Right atrium auricular region (tissue), 2 donors: ENCODE results near the gene PRB3. TPM values are rescaled to one million over a fixed set of nuclear protein-coding genes. Genes with fewer than 3 reads are reported as not detected.

Experiments
- DNase-seq: peaks from one replicate; pipeline ENCODE4 v3.0.0-alpha.2; 2019; ENCODE audit warnings: low spot score
- H3K27ac ChIP-seq, 2 donors: fragments of 200-600 bp; sonication (generic); 1 replicate in 1 of 2; 2 replicates in 1 of 2; pipeline ENCODE4 v1.5.1; 2016 to 2019
- H3K27me3 ChIP-seq, 2 donors: fragments of 200-600 bp; sonication (generic); one replicate each; pipeline versions ENCODE4 v1.5.1 to v1.6.0; 2017 to 2019
- H3K36me3 ChIP-seq: fragments of 200-600 bp; sonication (generic); one replicate; pipeline ENCODE4 v1.5.1; 2016
- H3K4me1 ChIP-seq, 2 donors: fragments of 200-600 bp; sonication (generic); one replicate each; pipeline versions ENCODE4 v1.5.1 to v1.6.0; 2017 to 2019
- H3K4me3 ChIP-seq, 2 donors: fragments of 200-600 bp; sonication (generic); 1 replicate in 1 of 2; 2 replicates in 1 of 2; pipeline ENCODE4 v1.5.1; 2017 to 2019; ENCODE audit warnings: mild to moderate bottlenecking in 1 of 2, moderate library complexity in 1 of 2
- H3K9me3 ChIP-seq, 2 donors: fragments of 200-600 bp; sonication (generic); one replicate each; pipeline ENCODE4 v1.5.1; 2019
- total RNA-seq, 2 donors: library from RNA; depleted of rRNA; stranded (reverse); fragments of >200 nt; gene quantifications; one replicate each; pipeline ENCODE4 v1.1.0, GENCODE V29; 2016
- TF ChIP-seq, protein P1 (sequence below), 2 donors: fragments of 200-600 bp; sonication (generic); IDR thresholded peaks; one replicate each; pipeline ENCODE4 v1.5.1; 2019; ENCODE audit warnings: antibody characterized with exemption in 2 of 2

The PRB3 gene
- total RNA-seq, 2 donors from 2014 or later: not detected

DNA sequence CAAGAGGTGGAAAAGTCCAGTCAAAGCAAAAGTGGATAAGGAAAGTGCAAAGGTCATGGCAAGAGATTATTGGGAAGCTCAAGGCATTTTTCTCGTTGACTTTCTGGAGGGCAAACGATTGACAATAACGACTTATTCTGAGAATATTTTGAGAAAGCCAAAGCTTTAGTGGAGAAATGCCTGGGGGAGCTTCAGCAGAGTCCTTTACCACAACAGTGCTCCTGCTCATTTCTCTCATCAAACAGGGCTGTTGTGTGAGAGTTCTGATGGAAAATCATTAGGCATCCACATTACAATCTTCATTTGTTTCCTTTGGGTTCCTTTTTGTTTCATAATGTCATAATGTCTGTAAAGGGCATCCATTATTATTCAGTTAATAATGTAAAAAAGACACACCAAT, 26.9 kb downstream of the PRB3 start:
- TF ChIP-seq, protein P1, sequence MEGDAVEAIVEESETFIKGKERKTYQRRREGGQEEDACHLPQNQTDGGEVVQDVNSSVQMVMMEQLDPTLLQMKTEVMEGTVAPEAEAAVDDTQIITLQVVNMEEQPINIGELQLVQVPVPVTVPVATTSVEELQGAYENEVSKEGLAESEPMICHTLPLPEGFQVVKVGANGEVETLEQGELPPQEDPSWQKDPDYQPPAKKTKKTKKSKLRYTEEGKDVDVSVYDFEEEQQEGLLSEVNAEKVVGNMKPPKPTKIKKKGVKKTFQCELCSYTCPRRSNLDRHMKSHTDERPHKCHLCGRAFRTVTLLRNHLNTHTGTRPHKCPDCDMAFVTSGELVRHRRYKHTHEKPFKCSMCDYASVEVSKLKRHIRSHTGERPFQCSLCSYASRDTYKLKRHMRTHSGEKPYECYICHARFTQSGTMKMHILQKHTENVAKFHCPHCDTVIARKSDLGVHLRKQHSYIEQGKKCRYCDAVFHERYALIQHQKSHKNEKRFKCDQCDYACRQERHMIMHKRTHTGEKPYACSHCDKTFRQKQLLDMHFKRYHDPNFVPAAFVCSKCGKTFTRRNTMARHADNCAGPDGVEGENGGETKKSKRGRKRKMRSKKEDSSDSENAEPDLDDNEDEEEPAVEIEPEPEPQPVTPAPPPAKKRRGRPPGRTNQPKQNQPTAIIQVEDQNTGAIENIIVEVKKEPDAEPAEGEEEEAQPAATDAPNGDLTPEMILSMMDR (IDR thresholded peaks at IDR 0.05): no peak
- Histone ChIP-seq H3K27me3 (no peaks in the 10 kb centered on the region), H3K27ac (no peak overlapping the region), H3K4me3 (no peak overlapping the region), H3K9me3 (no peaks in the 10 kb centered on the region), H3K4me1 (no peaks in the 10 kb centered on the region), H3K36me3 (no peaks in the 10 kb centered on the region)
- no peak for DNase-seq

DNA sequence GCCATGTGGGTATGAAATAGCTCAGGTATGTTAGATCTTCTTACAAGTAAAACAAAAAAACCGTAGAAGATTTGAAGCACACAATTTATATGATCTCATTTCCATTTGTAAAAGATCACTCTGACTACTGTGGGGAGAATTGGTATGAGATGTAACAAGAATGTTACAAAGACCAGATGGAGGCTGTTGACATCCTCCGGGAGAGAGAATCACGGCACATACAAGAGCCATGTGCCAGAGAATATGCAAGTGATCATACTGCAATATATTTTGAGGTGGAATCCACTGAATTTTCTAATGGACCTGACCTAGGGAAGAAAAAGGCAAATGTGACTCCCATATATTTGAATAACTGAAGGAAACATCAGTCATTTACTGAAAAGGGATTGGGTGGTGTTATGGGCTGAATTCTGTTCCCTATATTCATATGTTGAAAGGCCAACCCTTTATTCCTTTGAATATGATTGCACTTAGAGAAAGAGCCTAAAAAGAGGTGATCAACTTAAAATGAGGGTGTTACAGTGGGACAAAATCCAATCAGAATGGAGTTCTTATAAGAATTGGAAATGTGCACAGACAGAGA, 29.1 kb downstream of the PRB3 start:
- no peak overlapping the region for H3K27ac ChIP-seq
- no peaks in the 10 kb centered on the region for H3K36me3 ChIP-seq

DNA sequence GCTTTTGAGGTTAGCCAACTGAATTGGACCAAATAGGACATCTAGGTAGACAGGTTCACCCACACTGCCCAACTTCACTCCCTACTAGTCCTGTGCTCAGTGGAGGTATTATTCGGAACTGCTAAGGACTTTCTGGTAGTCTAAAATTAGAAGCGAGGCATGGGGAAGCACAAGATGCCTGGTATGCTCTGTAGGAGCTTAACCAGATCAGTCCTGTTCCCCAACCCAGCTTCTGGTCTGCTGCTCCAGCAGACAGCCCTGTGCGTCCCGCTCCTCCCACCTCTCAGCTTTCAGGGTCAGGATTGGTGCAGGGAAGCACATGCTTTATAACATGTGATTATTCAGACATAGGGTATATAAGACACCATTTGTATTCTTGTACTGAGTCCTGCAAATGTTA, 31.2 kb downstream of the PRB3 start:
- no peaks in the 10 kb centered on the region for H3K9me3 ChIP-seq
- DNase-seq: no peak
- H3K4me3 ChIP-seq: no peak overlapping the region
- H3K36me3 ChIP-seq: no peaks in the 10 kb centered on the region
- H3K4me1 ChIP-seq: no peaks in the 10 kb centered on the region
- TF ChIP-seq, protein P1 (IDR thresholded peaks at IDR 0.05): no peak
- no peak overlapping the region for H3K27ac ChIP-seq
- no peaks in the 10 kb centered on the region for H3K27me3 ChIP-seq

More for the DNA sequence above, 29.1 kb downstream of the PRB3 start:
- TF ChIP-seq, protein P1 (IDR thresholded peaks at IDR 0.05): no peak
- H3K4me3 ChIP-seq: no peak overlapping the region
- H3K27me3 ChIP-seq: no peaks in the 10 kb centered on the region
- no peaks in the 10 kb centered on the region for H3K4me1 ChIP-seq
- DNase-seq: no peak
- H3K9me3 ChIP-seq: no peaks in the 10 kb centered on the region

DNA sequence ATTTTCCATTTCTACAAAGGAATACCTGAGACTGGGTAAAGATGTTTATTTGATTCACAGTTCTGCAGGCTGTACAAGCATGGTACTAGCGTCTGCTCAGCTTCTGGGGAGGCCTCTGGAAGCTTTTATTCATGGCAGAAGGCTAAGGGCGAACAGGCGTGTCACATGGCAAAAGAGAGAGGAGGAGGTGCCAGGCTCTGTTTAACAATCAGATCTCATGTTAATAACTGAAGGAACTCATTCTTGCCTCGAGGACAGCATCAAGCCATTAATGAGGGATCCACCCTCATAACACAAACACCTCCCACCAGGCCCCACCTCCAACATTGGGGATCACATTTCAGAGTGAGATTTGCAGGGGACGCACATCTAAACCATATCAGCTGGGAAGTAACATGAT, 36.0 kb downstream of the PRB3 start:
- H3K27ac ChIP-seq: no peak overlapping the region
- H3K4me3 ChIP-seq: no peak overlapping the region
- TF ChIP-seq, protein P1 (IDR thresholded peaks at IDR 0.05): no peak
- no peaks in the 10 kb centered on the region for H3K4me1 ChIP-seq
- H3K36me3 ChIP-seq: no peaks in the 10 kb centered on the region
- no peak for DNase-seq
- no peaks in the 10 kb centered on the region for H3K27me3 ChIP-seq
- H3K9me3 ChIP-seq: no peaks in the 10 kb centered on the region

DNA sequence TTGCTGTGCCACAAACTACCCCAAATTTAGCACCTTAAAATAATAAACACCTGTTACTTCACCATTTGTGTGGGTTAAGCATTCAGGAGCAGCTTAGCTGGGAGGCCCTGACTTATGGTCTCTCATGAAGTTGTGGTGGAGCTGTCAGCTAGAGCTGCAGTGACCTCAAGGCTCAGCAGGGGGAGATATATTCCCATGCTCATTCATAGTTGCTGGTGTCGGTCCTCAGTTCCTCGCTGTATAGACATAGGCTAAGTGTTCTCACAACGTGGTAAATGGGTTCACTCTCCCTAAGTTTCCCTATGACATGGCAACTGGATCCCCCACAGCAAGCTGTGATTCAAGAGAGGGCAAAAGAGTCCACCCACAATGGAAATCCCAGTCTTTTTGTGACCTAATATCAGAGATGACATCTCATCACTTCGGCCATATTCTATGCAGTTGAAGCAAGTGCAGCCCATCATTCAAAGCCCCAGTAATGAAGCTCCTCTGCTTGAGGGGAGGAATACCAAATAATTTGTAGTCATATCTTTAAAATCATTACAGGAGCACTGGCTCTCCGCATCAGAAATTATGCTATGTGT, 41.1 kb downstream of the PRB3 start:
- no peak for DNase-seq
- TF ChIP-seq, protein P1 (IDR thresholded peaks at IDR 0.05): no peak
- no peak overlapping the region for H3K27ac ChIP-seq
- H3K27me3 ChIP-seq: no peaks in the 10 kb centered on the region
- no peaks in the 10 kb centered on the region for H3K36me3 ChIP-seq
- no peaks in the 10 kb centered on the region for H3K4me1 ChIP-seq
- no peaks in the 10 kb centered on the region for H3K9me3 ChIP-seq
- H3K4me3 ChIP-seq: no peak overlapping the region

DNA sequence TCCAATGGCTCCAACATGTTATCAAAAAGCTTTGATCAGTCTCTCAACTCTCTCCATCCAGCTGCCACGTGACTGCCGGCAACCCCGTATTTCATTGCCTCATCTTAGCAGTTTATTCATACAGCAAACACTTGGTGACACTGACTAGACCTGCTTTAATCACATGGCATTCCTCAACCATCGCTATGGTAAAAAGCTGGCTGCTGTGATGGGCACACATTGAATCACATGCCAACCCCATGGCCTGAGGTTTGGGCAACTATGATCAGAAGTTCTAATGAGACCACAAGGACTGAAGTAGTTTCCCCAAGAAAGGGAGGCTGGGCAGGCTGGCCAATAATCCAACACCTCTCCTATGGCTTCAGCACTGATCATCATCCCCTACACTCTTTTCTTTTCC, 42.1 kb downstream of the PRB3 start:
- TF ChIP-seq, protein P1 (IDR thresholded peaks at IDR 0.05): no peak
- H3K4me1 ChIP-seq: no peaks in the 10 kb centered on the region
- no peaks in the 10 kb centered on the region for H3K27me3 ChIP-seq
- no peak overlapping the region for H3K4me3 ChIP-seq
- DNase-seq: no peak
- no peak overlapping the region for H3K27ac ChIP-seq
- H3K36me3 ChIP-seq: no peaks in the 10 kb centered on the region
- no peaks in the 10 kb centered on the region for H3K9me3 ChIP-seq
